ENCODE data around the gene AIP.

- TF ChIP-seq, protein P1, sequence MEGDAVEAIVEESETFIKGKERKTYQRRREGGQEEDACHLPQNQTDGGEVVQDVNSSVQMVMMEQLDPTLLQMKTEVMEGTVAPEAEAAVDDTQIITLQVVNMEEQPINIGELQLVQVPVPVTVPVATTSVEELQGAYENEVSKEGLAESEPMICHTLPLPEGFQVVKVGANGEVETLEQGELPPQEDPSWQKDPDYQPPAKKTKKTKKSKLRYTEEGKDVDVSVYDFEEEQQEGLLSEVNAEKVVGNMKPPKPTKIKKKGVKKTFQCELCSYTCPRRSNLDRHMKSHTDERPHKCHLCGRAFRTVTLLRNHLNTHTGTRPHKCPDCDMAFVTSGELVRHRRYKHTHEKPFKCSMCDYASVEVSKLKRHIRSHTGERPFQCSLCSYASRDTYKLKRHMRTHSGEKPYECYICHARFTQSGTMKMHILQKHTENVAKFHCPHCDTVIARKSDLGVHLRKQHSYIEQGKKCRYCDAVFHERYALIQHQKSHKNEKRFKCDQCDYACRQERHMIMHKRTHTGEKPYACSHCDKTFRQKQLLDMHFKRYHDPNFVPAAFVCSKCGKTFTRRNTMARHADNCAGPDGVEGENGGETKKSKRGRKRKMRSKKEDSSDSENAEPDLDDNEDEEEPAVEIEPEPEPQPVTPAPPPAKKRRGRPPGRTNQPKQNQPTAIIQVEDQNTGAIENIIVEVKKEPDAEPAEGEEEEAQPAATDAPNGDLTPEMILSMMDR (IDR thresholded peaks at IDR 0.05): no peak
- TF ChIP-seq POLR2A (IDR thresholded peaks at IDR 0.05): no peak
Observed at GRCh38 chr11:67491276-67492068, 8.6 kb downstream of the AIP start.
